ENCODE data around the gene KDM4B.

DNA sequence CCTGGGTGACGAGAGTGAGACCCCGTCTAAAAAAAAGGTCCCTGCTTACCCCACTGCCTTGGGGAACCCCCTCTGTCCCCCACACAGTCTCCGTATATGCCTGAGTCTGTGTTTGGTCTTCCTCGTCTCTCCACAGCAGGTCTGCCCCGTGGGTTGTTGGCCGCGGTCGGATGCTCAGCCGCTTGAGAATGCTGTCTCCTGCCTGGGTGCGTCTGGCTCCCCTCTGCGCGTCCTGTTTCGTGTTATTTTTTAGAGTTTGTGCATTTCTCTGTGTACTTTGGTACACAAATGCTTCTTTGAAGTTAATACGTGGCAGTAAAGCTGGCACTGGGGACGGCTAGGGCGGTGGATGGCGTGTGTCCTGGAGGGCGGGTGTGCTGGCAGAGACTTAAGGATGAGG lies 34.9 kb downstream of the KDM4B start:
- no peak for TF ChIP-seq POLR2A (IDR thresholded peaks at IDR 0.05)
- TF ChIP-seq, protein P1, sequence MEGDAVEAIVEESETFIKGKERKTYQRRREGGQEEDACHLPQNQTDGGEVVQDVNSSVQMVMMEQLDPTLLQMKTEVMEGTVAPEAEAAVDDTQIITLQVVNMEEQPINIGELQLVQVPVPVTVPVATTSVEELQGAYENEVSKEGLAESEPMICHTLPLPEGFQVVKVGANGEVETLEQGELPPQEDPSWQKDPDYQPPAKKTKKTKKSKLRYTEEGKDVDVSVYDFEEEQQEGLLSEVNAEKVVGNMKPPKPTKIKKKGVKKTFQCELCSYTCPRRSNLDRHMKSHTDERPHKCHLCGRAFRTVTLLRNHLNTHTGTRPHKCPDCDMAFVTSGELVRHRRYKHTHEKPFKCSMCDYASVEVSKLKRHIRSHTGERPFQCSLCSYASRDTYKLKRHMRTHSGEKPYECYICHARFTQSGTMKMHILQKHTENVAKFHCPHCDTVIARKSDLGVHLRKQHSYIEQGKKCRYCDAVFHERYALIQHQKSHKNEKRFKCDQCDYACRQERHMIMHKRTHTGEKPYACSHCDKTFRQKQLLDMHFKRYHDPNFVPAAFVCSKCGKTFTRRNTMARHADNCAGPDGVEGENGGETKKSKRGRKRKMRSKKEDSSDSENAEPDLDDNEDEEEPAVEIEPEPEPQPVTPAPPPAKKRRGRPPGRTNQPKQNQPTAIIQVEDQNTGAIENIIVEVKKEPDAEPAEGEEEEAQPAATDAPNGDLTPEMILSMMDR (IDR thresholded peaks at IDR 0.05) = no peak

Measured in uterus (tissue), 2 donors.